HG02840 (cell line): ENCODE results near the gene SGPL1.
"Not testable (repeated sequence)": the region's sequence is repeated elsewhere in the genome, so short reads cannot be mapped to it uniquely, and the experiment has no call there.

ENCODE experiments used
- ATAC-seq: cut with Tn5 transposase; IDR thresholded peaks from one replicate; pipeline ENCODE4 v1.9.1; 2021; ENCODE audit warnings: mild to moderate bottlenecking, moderate library complexity, moderate number of reproducible peaks; ENCODE audit not compliant: unreplicated experiment, low FRiP score

Gene SGPL1

GRCh38 chr10:70838270-70838805 is 22.6 kb downstream of the SGPL1 start:
- no peak for ATAC-seq

DNA sequence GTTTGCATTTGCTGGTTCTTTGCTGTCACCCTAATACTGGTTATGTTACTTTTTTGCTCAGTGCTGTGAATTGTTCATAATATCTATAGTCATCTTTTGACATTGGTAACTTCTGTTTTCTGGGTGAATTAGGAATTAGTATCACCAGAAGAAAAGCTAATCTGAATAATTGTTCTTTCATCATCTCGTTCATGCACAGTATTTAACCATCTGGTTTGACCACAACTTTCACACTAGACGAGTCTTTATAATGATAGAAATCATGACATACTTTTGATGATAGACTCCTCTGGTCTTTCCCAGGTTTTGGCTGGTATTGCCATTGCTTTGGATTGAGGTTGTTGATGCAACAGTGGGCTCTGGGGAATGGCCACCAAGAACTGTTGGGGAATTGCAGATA is 25.1 kb downstream of the SGPL1 start:
- ATAC-seq, result no peak

DNA sequence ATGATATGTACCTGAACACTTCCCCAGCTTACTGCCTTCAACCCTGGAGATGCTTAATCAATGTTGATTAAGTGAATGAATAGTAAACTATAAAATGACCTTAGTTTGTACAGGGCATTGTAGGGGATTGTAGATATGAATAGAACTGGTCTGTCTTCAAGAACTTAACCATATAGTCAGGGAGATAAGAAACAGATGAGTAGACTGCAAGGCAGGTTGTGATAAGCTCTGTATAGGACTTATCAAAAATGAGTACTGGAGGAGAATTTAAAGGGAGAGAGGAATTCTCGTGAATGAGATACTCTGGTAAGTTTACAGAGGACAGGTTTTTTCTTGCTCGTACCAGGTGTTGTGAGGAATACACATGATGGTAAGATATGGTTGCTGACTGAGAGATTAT is 27.6 kb downstream of the SGPL1 start:
- ATAC-seq, result no peak

DNA sequence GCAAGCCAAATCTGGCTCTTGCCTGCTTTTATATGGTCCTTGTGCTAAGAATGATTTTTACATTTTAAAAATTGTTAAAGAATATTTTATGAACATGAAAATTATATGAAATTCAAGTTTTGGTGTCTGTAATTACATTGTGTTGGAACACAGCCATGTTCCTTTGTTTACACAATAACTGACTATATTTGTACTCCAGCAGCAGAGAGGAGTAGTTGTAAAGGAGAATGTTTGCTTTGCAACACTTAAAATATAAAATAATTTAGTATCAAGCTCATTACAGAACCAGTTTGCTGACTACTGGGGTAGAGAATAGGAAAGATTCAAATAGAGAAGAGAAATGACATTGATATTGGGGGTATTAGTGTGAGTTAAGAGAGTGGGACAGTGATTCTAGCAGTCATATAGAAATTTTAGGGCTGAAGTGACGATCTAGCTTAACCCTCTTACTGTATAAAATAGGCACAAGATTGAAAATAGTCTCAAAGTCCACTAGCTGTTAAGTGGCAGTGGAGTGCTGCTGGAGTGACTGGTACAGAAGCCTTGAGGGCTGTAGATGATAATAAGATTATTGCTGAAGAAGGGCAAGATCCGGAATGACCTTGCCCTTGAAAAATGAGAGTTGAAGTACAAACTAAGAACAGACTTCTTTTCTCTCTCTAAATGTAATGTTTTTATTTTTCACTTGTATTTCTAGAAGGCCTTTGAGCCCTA is 28.2 kb downstream of the SGPL1 start:
- ATAC-seq, result no peak

DNA sequence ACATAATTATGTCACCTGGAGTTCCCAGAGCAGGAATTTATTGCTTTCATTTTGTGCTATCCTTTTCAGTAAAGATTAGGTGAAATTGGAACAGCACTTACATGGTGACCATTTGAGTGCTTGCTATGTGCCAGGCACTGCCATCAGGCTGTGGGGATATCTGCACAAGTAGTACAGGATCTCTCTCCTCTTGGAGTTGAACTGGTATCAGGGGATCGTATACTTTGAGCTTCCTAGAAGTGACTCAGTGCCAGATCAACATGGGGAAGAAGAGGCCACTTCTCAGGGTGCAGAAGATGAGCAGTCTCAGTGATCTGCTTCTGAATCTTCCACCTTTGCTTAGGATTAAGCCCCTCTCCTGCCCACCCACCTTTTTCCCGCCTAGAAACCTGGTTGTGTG is 29.5 kb downstream of the SGPL1 start:
- ATAC-seq, result no peak

DNA sequence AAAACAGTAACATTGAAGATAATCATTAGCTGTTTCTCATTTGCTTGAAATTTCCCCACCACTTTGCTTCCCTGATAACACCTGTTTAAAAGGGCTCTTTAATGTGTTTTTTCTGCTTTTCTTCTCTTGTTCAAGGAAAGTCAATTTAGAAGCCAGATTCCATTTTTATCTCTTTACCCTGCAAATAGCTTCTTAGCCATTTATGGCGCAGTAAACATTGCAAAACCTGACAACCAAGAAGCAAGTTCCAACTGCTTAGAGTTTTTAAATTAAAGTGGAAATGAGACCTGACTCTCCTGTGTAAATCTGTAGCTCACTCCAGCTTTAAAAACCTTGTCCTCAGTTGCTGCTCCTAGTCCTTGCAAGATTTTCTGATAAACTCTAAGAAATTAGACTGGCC is 30.1 kb downstream of the SGPL1 start:
- no peak for ATAC-seq

DNA sequence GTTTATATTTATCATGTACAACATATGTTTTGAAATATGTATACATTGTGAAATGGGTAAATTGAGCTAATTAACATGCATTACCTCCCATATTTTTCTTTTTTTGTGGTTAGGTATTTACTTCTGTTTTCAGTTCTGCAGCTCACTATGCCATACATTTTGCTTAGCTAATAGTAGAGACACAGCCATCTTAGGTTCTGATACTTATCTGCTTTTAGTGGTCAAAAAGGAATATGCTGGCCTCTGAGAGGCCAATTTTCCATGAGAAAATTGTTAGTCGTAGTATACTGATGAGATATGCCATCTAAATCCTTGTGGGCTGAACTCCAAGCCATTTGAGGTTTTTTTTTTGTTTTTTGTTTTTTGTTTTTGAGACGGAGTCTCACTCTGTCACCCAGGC is 31.0 kb downstream of the SGPL1 start:
- ATAC-seq, result no peak

- ATAC-seq, result no peak
These were observed 32.1 kb downstream of the SGPL1 start for GRCh38 chr10:70847659-70848360.

GRCh38 chr10:70849582-70850016 is 33.9 kb downstream of the SGPL1 start:
- no peak for ATAC-seq

GRCh38 chr10:70850097-70850496 is 34.3 kb downstream of the SGPL1 start:
- ATAC-seq, result no peak

GRCh38 chr10:70851597-70852475 is 36.1 kb downstream of the SGPL1 start:
- no peak for ATAC-seq

GRCh38 chr10:70853038-70853437 is 37.3 kb downstream of the SGPL1 start:
- ATAC-seq, result no peak

GRCh38 chr10:70853457-70853856 is 37.7 kb downstream of the SGPL1 start:
- no peak for ATAC-seq

DNA sequence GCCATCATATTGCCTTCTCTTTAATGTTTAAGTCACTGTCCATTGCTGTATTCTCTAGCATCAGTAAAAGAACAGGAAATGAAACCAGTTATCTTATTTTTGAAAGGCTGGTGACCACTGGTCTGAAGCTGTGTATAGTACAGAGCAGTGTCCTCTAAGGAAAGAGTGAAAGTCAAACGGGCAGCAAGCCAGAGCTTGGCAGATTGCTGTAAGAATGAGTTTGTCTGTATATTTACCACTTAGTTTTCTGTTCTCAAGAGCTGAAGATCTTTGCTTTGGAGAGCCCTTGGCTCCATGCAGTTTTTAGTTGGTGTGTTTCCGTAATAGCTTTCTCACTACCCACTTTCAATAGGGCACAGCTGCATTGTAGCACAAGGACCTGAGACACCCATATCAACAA is 40.7 kb downstream of the SGPL1 start:
- no peak for ATAC-seq

- no peak for ATAC-seq
These were observed 43.0 kb downstream of the SGPL1 start for GRCh38 chr10:70858759-70859158.

DNA sequence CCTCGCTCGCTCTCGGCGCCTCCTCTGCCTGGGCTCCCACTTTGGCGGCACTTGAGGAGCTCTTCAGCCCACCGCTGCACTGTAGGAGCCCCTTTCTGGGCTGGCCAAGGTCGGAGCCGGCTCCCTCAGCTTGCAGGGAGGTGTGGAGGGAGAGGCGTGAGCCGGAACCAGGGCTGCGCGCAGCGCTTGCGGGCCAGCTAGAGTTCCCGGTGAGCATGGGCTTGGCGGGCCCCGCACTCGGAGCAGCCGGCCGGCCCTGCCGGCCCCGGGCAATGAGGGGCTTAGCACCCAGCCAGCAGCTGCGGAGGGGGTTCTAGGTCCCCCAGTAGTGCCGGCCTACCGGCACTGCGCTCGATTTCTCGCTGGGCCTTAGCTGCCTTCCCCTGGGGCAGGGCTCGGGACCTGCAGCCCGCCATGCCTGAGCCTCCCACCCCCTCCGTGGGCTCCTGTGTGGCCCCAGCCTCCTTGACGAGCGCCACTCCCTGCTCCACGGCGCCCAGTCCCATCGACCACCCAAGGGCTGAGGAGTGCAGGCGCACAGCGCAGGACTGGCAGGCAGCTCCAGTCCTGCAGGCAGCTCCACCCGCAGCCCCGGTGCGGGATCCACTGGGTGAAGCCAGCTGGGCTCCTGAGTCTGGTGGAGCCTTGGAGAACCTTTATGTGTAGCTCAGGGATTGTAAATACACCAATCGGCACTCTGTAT is 45.9 kb downstream of the SGPL1 start:
- not testable (repeated sequence) for ATAC-seq

DNA sequence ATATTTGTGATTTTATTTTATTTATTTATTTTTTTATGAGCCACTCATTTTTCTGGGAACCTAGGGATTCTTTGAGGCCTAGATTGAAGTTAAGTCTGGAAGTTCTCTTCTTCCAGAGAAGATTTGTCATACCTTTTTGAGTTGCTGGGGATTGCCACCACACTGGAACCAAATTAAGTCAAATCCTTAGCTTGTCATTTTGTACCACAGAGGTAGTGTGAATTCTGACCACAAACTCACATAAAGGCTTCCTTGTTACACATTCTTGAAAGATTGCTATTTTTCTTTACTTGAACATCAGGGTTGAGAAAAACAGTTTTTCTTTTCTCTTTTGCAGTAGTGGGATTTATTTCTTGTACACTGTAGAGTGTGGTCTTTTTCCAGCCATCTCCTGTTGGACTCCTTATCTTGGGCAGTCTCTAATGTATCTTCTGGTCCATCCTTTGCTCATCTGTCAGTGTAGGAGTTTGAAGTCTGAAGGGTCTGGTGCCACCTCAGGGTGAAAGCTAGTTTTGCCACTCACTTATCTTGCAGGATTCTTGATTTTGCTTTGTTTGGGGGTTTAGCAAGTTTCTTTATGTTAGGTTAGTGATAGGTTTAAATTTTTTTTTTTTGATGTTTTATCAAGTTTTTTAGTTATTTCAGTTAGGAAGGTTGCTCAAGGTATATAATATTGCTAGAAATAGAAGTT is 47.9 kb downstream of the SGPL1 start:
- no peak for ATAC-seq

DNA sequence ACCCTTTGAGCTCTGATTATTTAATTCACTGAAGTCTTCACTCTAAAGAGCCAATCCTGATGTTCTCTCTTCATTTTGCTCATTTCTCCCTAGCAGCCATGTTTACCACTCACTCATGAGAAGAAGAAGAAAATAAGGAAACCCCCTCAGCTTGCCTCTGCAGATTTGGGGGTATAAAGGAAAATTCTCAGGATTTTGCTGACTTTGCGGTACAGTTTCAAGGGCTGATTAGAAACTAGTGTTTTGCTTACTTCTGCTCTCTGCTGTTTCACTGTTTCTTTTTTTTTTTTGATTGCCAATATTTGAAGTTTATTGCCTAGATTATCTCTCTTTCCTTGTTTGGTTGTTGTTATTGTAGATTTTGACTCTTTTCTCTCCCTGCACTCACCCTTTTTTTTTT is 49.2 kb downstream of the SGPL1 start:
- ATAC-seq, result no peak

DNA sequence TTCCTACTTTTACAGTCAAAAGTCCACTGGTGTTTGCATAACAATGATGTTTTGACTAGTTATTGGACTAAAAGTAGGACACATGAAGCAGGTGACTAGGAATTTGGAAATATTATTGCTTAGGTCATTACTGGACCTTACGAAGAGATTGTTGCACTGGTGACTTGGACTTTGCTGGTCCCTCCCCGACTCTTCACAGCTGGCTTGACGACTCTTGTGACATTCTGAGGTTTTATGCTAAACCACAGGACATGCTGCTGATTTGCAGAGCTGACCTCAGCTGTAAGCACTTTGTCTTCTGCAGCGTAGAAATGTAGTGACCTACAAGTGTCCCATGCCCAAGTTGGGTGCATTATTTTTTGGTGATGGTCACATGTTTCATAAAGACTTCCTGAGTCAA is 50.7 kb downstream of the SGPL1 start:
- ATAC-seq, result no peak

- no peak for ATAC-seq
These were observed 56.5 kb downstream of the SGPL1 start for GRCh38 chr10:70872291-70872690.
